ENCODE measurements around the gene FGF4. TPM values are rescaled to one million over a fixed set of nuclear protein-coding genes. Genes with fewer than 3 reads are reported as not detected.

Gene FGF4
- total and polyA plus RNA-seq, 4 donors, result not detected

- Histone ChIP-seq H3K27me3 (ENCODE audit: control insufficient read depth in 4 of 4, insufficient read depth in 4 of 4, low read length in 3 of 4) (peaks cover 3 to 11% (median 7%) of the 10 kb centered on the region in 4 donors), H3K36me3 (ENCODE audit: control insufficient read depth in 4 of 4, insufficient read depth in 3 of 4, low read depth in 1 of 4, low read length in 3 of 4) (no peaks in the 10 kb centered on the region), H3K4me1 (ENCODE audit: control insufficient read depth in 4 of 4, insufficient read depth in 4 of 4, low read length in 3 of 4) (peaks cover under 1 to 9% (median 5%) of the 10 kb centered on the region in 4 donors), H3K27ac (ENCODE audit: low read depth in 1 of 2, low read length in 2 of 2) (no peak overlapping the region), H3K9ac (ENCODE audit: low read depth in 1 of 2, low read length in 2 of 2) (no peak overlapping the region), H3K9me3 (ENCODE audit: control insufficient read depth in 4 of 4, low read length in 3 of 4) (no peaks in the 10 kb centered on the region), H3K4me3 (ENCODE audit: low read depth in 1 of 3, low read length in 3 of 3) (no peak overlapping the region)
- WGBS, result 88% methylated on average over 7 of the region's 7 CpGs
- TF ChIP-seq YY1 (IDR thresholded peaks at IDR 0.05) (no peak), RXRA (IDR thresholded peaks at IDR 0.05) (no peak), HNF4G (IDR thresholded peaks at IDR 0.05) (no peak), RAD21 (IDR thresholded peaks at IDR 0.05) (no peak), ZBTB33 (IDR thresholded peaks at IDR 0.05) (no peak), CTCF (IDR thresholded peaks at IDR 0.05; ENCODE audit: low read depth, low read length, missing input control) (no peak), EGR1 (IDR thresholded peaks at IDR 0.05; ENCODE audit: low read depth in 2 of 2) (no peak), GABPA (IDR thresholded peaks at IDR 0.05 in 1 of 2, conservative IDR thresholded peaks at IDR 0.05 in 1 of 2) (no peak), FOXA1 (IDR thresholded peaks at IDR 0.05) (no peak), HNF4A (conservative IDR thresholded peaks at IDR 0.05) (no peak), NR2F2 (IDR thresholded peaks at IDR 0.05) (no peak), TAF1 (conservative IDR thresholded peaks at IDR 0.05) (no peak)
- DNase-seq (ENCODE audit: low spot score), result no peak
These were observed 37.1 kb upstream of the FGF4 start for GRCh38 chr11:69812256-69812655.

- TF ChIP-seq ZBTB33 (IDR thresholded peaks at IDR 0.05) (no peak), YY1 (IDR thresholded peaks at IDR 0.05) (no peak), ATF3 (IDR thresholded peaks at IDR 0.05) (no peak), MAX (IDR thresholded peaks at IDR 0.05) (no peak), TAF1 (conservative IDR thresholded peaks at IDR 0.05) (no peak)
- H3K4me3 ChIP-seq (ENCODE audit: low read depth in 1 of 3, low read length in 3 of 3), result no peak overlapping the region
- no peak overlapping the region for H3K27ac ChIP-seq (ENCODE audit: low read depth in 1 of 2, low read length in 2 of 2)
- H3K9me3 ChIP-seq (ENCODE audit: control insufficient read depth in 4 of 4, low read length in 3 of 4), result no peaks in the 10 kb centered on the region
- WGBS, result 52% methylated on average over 3 of the region's 3 CpGs
- H3K36me3 ChIP-seq (ENCODE audit: control insufficient read depth in 4 of 4, insufficient read depth in 3 of 4, low read depth in 1 of 4, low read length in 3 of 4), result no peaks in the 10 kb centered on the region
- H3K9ac ChIP-seq (ENCODE audit: low read depth in 1 of 2, low read length in 2 of 2), result no peak overlapping the region
- DNase-seq (ENCODE audit: low spot score), result no peak
- H3K4me1 ChIP-seq (ENCODE audit: control insufficient read depth in 4 of 4, insufficient read depth in 4 of 4, low read length in 3 of 4), result peaks cover 0 to 9% (median 4%) of the 10 kb centered on the region in 4 donors
- peaks cover 0 to 6% (median 2%) of the 10 kb centered on the region in 4 donors for H3K27me3 ChIP-seq (ENCODE audit: control insufficient read depth in 4 of 4, insufficient read depth in 4 of 4, low read length in 3 of 4)
These were observed 36.3 kb upstream of the FGF4 start for GRCh38 chr11:69811431-69811830.
